Panc1 (cell line): ENCODE data around the gene CAMSAP2. TPM values are rescaled to one million over a fixed set of nuclear protein-coding genes. Genes with fewer than 3 reads are reported as not detected.

Experiments
- ATAC-seq: fragments of 200-7000 bp; cut with Tn5 transposase; 2 replicates; pipeline ENCODE4 v1.9.1; 2020; ENCODE audit warnings: mild to moderate bottlenecking, moderate library complexity
- BruUV-seq: library from RNA; stranded (reverse); fragments of 400-500 nt; replicated peaks from 2 replicates; lab custom pipeline; 2021; lab: Mats Ljungman, UMichigan
- CTCF ChIA-PET: fragments of 300-600 bp; sonication (Branson Sonifier 250); formaldehyde crosslinking; loops from one replicate; lab custom pipeline; 2022; ENCODE audit warnings: antibody characterized with exemption; lab: Charles Lee
- POLR2A ChIA-PET: fragments of 300-600 bp; sonication (Branson Sonifier 250); formaldehyde crosslinking; loops from one replicate; lab custom pipeline; 2022; ENCODE audit warnings: antibody characterized with exemption; lab: Charles Lee
- DNase-seq: peaks from one replicate; pipeline ENCODE4 v3.0.0-alpha.2; 2010; ENCODE audit warnings: low read depth, low spot score
- H3K27ac ChIP-seq: 2 replicates; pipeline ENCODE4 v1.5.1; 2011; ENCODE audit warnings: mild to moderate bottlenecking, low read length, inconsistent platforms
- H3K27me3 ChIP-seq: fragments of 200-500 bp; sonication (Bioruptor generic); 2 replicates; pipeline ENCODE4 v1.6.0; 2014; ENCODE audit warnings: low read length, inconsistent platforms; ENCODE audit not compliant: control insufficient read depth, insufficient read depth
- H3K36me3 ChIP-seq: fragments of 200-500 bp; sonication (Bioruptor generic); 2 replicates; pipeline ENCODE4 v1.5.1; 2014; ENCODE audit warnings: inconsistent platforms, mild to moderate bottlenecking, low read length, moderate library complexity; ENCODE audit not compliant: control insufficient read depth, insufficient read depth
- H3K4me1 ChIP-seq: 2 replicates; pipeline ENCODE4 v1.5.1; 2011; ENCODE audit warnings: inconsistent platforms, mild to moderate bottlenecking, low read length, moderate library complexity; ENCODE audit not compliant: control insufficient read depth, insufficient read depth
- H3K4me3 ChIP-seq, 2 experiments: 2 replicates each; pipeline ENCODE4 v1.5.1; 2011 to 2012; ENCODE audit warnings: low read depth in 2 of 2, low read length in 2 of 2, mild to moderate bottlenecking in 2 of 2, inconsistent platforms in 1 of 2, moderate library complexity in 1 of 2
- H3K9me3 ChIP-seq: fragments of 200-500 bp; sonication (Bioruptor generic); 2 replicates; pipeline ENCODE4 v1.5.1; 2014; ENCODE audit warnings: low read depth, mild to moderate bottlenecking, inconsistent platforms, low read length, moderate library complexity; ENCODE audit not compliant: control insufficient read depth, insufficient read depth
- CTCF ChIP-seq: fragments of 450-650 bp; IDR thresholded peaks from 2 replicates; pipeline ENCODE4 v1.5.1; 2017; ENCODE audit warnings: mild to moderate bottlenecking
- POLR2AphosphoS5 ChIP-seq: IDR thresholded peaks from 2 replicates; pipeline ENCODE4 v1.6.1; 2012; ENCODE audit warnings: mild to moderate bottlenecking, low read depth, low read length, moderate library complexity
- REST ChIP-seq, 2 experiments: IDR thresholded peaks; 2 replicates each; pipeline ENCODE4 v1.6.1; 2011 to 2012; ENCODE audit warnings: low read depth in 2 of 2, control low read depth in 1 of 2, low read length in 1 of 2, mild to moderate bottlenecking in 1 of 2, moderate library complexity in 1 of 2; ENCODE audit not compliant: insufficient read depth in 1 of 2
- SIN3A ChIP-seq: IDR thresholded peaks from 2 replicates; pipeline ENCODE4 v1.6.1; 2012; ENCODE audit warnings: low read depth, mild to moderate bottlenecking, low read length, moderate library complexity, borderline replicate concordance; ENCODE audit not compliant: insufficient read depth
- TCF7L2 ChIP-seq: IDR thresholded peaks from 2 replicates; pipeline ENCODE4 v1.6.1; 2011; ENCODE audit warnings: mild to moderate bottlenecking, low read depth, low read length, inconsistent platforms
- in situ Hi-C: cut with HindIII; loops from 2 replicates; pipeline ENCODE4 v1.10.0; 2016; ENCODE audit warnings: low sequenced_read_pairs, low pct_unique_long_range_greater_than_20kb
- intact Hi-C: fragments of 100-400 bp; cut with micrococcal nuclease; formaldehyde crosslinking; loops from one replicate; pipeline ENCODE4 v1.10.0; 2022; ENCODE audit not compliant: unreplicated experiment
- total RNA-seq: library from RNA; stranded (reverse); gene quantifications from one replicate; pipeline ENCODE4 v1.2.1, GENCODE V29; 2021; ENCODE audit not compliant: unreplicated experiment

CAMSAP2 gene
- total RNA-seq, 1 experiment from 2014 or later = 40.1 TPM

DNA sequence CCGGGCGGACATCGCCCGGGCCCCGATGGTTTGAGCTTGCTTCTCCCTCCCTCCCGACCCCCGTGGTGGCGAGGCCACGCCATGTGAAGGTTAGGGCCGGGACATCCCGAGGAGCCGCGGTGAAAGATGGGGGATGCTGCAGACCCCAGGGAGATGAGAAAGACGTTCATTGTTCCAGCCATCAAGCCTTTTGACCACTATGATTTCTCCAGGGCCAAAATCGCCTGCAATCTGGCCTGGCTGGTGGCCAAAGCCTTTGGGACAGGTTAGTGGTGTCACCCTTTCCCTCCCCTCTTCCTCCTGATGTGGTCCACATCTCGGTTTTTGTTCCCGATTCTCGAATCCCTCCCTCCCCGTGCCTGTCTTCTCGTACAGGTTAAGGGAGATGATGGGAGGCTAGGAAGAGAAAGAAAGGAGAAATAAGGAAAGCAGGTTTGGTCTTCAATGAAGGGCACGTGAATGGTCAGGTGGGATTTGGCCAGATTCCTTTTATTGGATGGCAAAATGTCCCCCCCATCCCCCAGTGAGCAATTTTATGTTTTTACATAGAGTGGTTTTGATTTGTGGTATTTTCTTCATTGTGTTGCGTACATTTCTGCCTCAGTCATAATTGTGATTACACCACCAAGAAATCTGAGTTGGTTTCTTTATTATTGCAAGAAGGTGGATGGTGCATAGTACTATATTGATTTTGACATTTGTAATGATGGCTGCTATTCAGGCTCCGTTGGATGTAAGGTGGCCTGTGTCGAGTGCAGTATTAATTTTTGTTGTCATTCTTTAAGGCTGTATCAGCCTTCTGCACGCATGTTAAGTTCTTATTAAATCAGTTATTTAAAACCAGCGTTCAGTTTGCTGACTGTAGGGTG, 1.2 kb downstream of the CAMSAP2 start:
- in situ Hi-C loops = no loop called here
- BruUV-seq = no TSS peak
- Histone ChIP-seq H3K27ac (peak overlapping the region; percentile 93), H3K27me3 (no peaks in the 10 kb centered on the region), H3K4me1 (peaks cover 17% of the 10 kb centered on the region), H3K36me3 (peaks cover 2% of the 10 kb centered on the region), H3K4me3 (peak overlapping the region; percentile 90), H3K9me3 (no peaks in the 10 kb centered on the region)
- POLR2A ChIA-PET = no interaction called here
- no peak for ATAC-seq
- intact Hi-C loops = loop anchor here (5.0 kb wide), 1 partner anchor 118 kb away; the partner anchor contains the start of gene KIF14
- CTCF ChIA-PET = no interaction called here
- TF ChIP-seq SIN3A (0 out of 2 replicates have a peak, but pooled peaks have one; percentile 30), CTCF (no peak), POLR2AphosphoS5 (0 out of 2 replicates have a peak, but pooled peaks have one; percentile 17), TCF7L2 (no peak), REST (IDR thresholded peaks at IDR 0.05; ENCODE audit: insufficient read depth in 1 of 2, low read depth in 2 of 2, low read length in 1 of 2) (no peak)
- DNase-seq = no peak

GRCh38 chr1:200740571-200741208, 2.0 kb downstream of the CAMSAP2 start:
- TF ChIP-seq SIN3A (no peak), TCF7L2 (no peak), CTCF (no peak), POLR2AphosphoS5 (no peak), REST (IDR thresholded peaks at IDR 0.05; ENCODE audit: insufficient read depth in 1 of 2, low read depth in 2 of 2, low read length in 1 of 2) (no peak)
- ChIA-PET POLR2A (no interaction called here), CTCF (no interaction called here)
- Histone ChIP-seq H3K27me3 (no peaks in the 10 kb centered on the region), H3K27ac (peak overlapping the region; percentile 93; the same call in 1 of the 2 replicates), H3K4me3 (peak overlapping the region; percentile 90), H3K4me1 (peaks cover 17% of the 10 kb centered on the region), H3K9me3 (no peaks in the 10 kb centered on the region), H3K36me3 (peaks cover 2% of the 10 kb centered on the region)
- intact Hi-C loops = loop anchor here (5.0 kb wide), 1 partner anchor 118 kb away; the partner anchor contains the start of gene KIF14
- ATAC-seq (no peak), DNase-seq (no peak)
- no TSS peak for BruUV-seq
- in situ Hi-C loops = no loop called here
